AG04450 (cell line): ENCODE results near the gene CFAP410. TPM values are rescaled to one million over a fixed set of nuclear protein-coding genes. Genes with fewer than 3 reads are reported as not detected.
"Not testable (repeated sequence)": the region's sequence is repeated elsewhere in the genome, so short reads cannot be mapped to it uniquely, and the experiment has no call there.

Experiments used
- CTCF ChIA-PET: fragments of 300-600, 350-600 bp; formaldehyde crosslinking; extraction: SDS; loops from one replicate; lab custom pipeline; 2022; ENCODE audit warnings: antibody characterized with exemption, inconsistent platforms; lab: Charles Lee
- POLR2A ChIA-PET: fragments of 350-600 bp; formaldehyde crosslinking; extraction: SDS; loops from one replicate; lab custom pipeline; 2021; ENCODE audit warnings: antibody characterized with exemption, inconsistent platforms; lab: Yijun Ruan, JAX
- DNase-seq: peaks from one replicate; pipeline ENCODE4 v3.0.0-alpha.2; 2011; ENCODE audit warnings: low read depth, low spot score
- H3K27ac ChIP-seq: one replicate; pipeline ENCODE4 v1.5.1; 2012; ENCODE audit warnings: low read depth, low read length, control low read depth
- H3K27me3 ChIP-seq: one replicate; pipeline ENCODE4 v1.6.0; 2012; ENCODE audit warnings: low read length; ENCODE audit not compliant: control insufficient read depth, insufficient read depth
- H3K4me3 ChIP-seq: 2 replicates; pipeline ENCODE4 v1.5.1; 2011; ENCODE audit warnings: mild to moderate bottlenecking, low read depth, low read length, control low read depth
- H3K9me3 ChIP-seq: 2 replicates; pipeline ENCODE4 v1.5.1; 2012; ENCODE audit warnings: low read length; ENCODE audit not compliant: control insufficient read depth, insufficient read depth
- polyA plus RNA-seq: library from polyadenylated mRNA; depleted of rRNA; stranded (reverse); fragments of >200 nt; gene quantifications from 2 replicates; pipeline ENCODE4 v1.2.3, GENCODE V29; 2011
- TF ChIP-seq, protein P1 (sequence below): IDR thresholded peaks from 2 replicates; pipeline ENCODE4 v1.5.1; 2011; ENCODE audit warnings: low read depth, low read length, control low read depth, inconsistent platforms

Gene CFAP410
- polyA plus RNA-seq, 1 experiment: 3.7 TPM

DNA sequence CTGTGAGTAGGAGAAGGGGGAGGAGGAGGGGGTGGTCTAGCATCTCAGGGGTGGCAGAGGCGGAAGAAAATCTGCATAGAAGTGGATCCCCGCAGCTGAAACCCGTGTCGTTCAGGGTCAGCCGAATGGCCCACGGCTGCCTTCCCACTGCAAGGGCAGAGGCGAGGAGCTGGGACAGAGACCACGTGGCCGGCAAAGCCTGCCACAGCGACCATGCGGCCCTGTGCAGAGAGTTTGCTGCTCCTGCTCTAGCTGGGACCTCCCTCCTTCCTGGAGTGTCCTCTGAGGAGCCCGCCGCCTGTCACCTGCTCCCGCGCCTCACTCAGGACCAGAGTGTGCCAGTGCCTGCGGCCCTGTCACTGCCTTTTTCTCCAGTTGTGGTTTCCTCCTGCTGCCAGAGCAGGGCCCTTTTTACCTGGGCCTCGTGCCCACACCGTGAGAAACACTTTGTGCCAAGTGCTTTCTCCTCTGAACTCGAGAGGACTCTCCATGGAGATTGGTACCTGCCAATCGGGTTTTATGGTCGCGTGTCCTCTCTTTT lies 8.8 kb upstream of the CFAP410 start:
- TF ChIP-seq, protein P1, sequence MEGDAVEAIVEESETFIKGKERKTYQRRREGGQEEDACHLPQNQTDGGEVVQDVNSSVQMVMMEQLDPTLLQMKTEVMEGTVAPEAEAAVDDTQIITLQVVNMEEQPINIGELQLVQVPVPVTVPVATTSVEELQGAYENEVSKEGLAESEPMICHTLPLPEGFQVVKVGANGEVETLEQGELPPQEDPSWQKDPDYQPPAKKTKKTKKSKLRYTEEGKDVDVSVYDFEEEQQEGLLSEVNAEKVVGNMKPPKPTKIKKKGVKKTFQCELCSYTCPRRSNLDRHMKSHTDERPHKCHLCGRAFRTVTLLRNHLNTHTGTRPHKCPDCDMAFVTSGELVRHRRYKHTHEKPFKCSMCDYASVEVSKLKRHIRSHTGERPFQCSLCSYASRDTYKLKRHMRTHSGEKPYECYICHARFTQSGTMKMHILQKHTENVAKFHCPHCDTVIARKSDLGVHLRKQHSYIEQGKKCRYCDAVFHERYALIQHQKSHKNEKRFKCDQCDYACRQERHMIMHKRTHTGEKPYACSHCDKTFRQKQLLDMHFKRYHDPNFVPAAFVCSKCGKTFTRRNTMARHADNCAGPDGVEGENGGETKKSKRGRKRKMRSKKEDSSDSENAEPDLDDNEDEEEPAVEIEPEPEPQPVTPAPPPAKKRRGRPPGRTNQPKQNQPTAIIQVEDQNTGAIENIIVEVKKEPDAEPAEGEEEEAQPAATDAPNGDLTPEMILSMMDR: no peak
- ChIA-PET CTCF (no interaction called here), POLR2A (no interaction called here)
- Histone ChIP-seq H3K4me3 (no peak overlapping the region), H3K9me3 (no peaks in the 10 kb centered on the region; the same call in 1 of the 2 replicates), H3K27me3 (peaks cover 37% of the 10 kb centered on the region), H3K27ac (no peak overlapping the region)
- DNase-seq: no peak

DNA sequence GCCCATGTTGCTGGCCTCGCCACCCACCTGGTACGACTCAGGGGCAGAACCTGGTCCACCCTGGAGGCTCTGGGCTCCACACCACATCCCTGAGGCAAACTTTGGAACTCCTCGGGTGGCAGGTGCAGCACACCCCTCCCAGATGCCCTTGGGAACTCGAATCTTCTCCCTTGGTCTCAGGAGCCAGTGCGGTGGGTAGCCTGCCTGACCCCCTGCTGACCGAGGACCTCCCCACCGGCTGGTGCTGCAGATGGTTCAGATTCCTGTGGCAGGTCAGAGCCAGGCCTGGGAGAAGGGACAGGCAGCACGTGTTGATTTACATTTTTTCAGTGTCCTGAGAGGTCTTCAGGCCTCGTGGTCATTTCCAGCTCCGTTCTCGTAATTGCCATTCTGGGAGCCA lies 6.3 kb upstream of the CFAP410 start:
- TF ChIP-seq, protein P1: no peak
- ChIA-PET CTCF (no interaction called here), POLR2A (no interaction called here)
- no peak overlapping the region for H3K4me3 ChIP-seq
- no peak overlapping the region for H3K27ac ChIP-seq
- peaks cover 24% of the 10 kb centered on the region for H3K27me3 ChIP-seq
- H3K9me3 ChIP-seq: no peaks in the 10 kb centered on the region; the same call in 1 of the 2 replicates
- DNase-seq: no peak

DNA sequence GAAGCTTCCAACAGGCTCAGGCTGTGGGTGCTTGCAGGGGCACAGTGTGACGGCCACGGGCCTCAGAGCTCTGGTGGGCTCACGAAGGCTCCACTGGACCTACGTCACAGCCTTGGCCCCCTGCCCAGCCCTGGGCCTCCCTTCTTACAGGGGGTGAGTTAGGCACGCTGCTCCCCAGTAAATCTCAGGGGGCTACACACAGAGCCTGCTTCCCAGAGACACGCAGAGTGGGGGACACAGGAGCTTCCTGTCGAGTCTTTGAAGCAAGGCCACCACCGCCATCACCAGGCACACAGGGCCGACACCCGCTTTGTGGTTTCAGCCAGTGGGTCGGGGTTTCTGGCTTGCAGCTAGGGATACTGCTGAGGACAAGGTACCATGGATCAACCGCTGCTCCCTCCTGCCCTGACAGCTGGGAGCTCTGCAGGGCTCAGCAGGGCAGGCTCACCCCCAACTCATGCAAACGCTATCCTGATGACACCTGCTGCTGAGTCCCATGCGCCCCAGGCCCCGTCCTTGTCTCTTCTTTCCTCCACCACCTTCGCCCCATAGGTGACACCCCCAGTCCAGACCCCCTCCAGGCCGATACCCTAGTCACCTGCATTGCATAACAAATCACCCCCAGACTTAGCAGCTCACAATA lies 5.5 kb upstream of the CFAP410 start:
- DNase-seq: no peak
- no peaks in the 10 kb centered on the region; the same call in 1 of the 2 replicates for H3K9me3 ChIP-seq
- no peak overlapping the region for H3K27ac ChIP-seq
- H3K4me3 ChIP-seq: no peak overlapping the region
- POLR2A ChIA-PET: interaction anchor here (0.6 kb wide), 1 partner anchor 193 kb away, joined by 4 read pairs; no protein-coding TSS in a partner anchor
- CTCF ChIA-PET: interaction anchor here (1.0 kb wide), 1 partner anchor 448 kb away, joined by 3 read pairs; no protein-coding TSS in a partner anchor
- TF ChIP-seq, protein P1: no peak
- peaks cover 24% of the 10 kb centered on the region for H3K27me3 ChIP-seq

DNA sequence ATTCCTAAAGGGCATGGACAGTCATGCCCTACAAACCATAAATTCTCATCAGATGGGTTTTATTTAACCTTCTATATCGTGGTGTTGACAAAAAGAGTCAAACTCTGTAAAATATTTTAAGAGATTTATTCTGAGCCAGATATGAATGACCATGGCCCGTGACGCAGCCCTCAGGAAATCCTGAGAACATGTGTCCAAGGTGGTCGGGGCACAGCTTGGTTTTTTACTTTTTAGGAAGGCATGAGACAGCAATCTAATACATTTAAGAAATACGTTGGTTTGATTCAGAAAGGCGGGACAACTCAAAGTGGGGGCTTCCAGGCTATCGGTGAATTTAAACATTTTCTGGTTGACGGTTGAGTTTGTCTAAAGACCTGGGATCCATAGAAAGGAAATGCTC lies 3.8 kb upstream of the CFAP410 start:
- DNase-seq, H3K27ac ChIP-seq, H3K9me3 ChIP-seq, H3K4me3 ChIP-seq, CTCF ChIA-PET, POLR2A ChIA-PET: not testable (repeated sequence)
- peaks cover 12% of the 10 kb centered on the region for H3K27me3 ChIP-seq

DNA sequence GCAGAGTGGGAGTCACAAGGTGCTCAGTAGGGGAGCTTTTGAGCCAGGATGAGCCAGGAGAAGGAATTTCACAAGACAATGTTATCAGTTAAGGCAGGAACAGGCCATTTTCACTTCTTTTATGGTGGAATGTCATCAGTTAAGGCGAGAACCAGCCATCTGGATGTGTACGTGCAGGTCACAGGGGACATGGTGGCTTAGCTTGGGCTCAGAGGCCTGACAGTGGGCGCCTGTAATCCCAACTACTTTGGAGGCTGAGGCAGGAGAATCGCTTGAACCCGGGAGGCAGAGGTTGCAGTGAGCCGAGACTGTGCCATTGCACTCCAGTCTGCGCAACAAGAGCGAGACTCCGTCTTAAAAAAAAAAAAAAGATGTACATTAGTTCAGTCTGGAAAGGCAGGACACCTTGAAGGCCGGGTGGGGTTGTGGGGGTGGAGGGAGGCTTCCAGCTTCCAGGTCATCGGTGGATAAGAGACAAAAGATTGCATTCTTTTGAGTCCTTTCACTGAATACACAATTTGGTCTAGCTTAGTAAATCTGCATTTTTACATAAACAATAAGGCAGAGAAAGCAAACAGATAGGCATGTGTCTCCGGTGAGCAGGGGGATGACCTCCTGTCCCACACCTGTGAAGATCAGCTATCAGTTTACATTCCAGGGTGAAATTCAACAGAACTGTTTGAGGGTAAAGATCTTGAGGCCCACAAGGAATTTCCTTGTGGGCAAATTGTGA lies 2.7 kb upstream of the CFAP410 start:
- POLR2A ChIA-PET, H3K27ac ChIP-seq, H3K4me3 ChIP-seq, DNase-seq, CTCF ChIA-PET, H3K9me3 ChIP-seq: not testable (repeated sequence)
- peaks cover 10% of the 10 kb centered on the region for H3K27me3 ChIP-seq
